Neural cell (in vitro differentiated cells): ENCODE results near the gene AKAP10.

Source experiments
- POLR2AphosphoS5 ChIP-seq: IDR thresholded peaks from 2 replicates; pipeline ENCODE4 v1.6.1; 2012
- RAD21 ChIP-seq: fragments of 450-650 bp; conservative IDR thresholded peaks from 2 replicates; pipeline ENCODE4 v1.6.1; 2014; ENCODE audit warnings: antibody characterized with exemption, mild to moderate bottlenecking, moderate library complexity
- SMC3 ChIP-seq: fragments of 450-650 bp; conservative IDR thresholded peaks from 2 replicates; pipeline ENCODE4 v1.6.1; 2014; ENCODE audit warnings: antibody characterized with exemption, mild to moderate bottlenecking, moderate library complexity; ENCODE audit not compliant: poor library complexity
- TF ChIP-seq, protein P1 (sequence below): fragments of 450-650 bp; IDR thresholded peaks from 2 replicates; pipeline ENCODE4 v1.5.1; 2014; ENCODE audit warnings: antibody characterized with exemption, mild to moderate bottlenecking, moderate library complexity; ENCODE audit not compliant: poor library complexity, severe bottlenecking

GRCh38 chr17:19928299-19928698, 49.3 kb downstream of the AKAP10 start:
- TF ChIP-seq, protein P1, sequence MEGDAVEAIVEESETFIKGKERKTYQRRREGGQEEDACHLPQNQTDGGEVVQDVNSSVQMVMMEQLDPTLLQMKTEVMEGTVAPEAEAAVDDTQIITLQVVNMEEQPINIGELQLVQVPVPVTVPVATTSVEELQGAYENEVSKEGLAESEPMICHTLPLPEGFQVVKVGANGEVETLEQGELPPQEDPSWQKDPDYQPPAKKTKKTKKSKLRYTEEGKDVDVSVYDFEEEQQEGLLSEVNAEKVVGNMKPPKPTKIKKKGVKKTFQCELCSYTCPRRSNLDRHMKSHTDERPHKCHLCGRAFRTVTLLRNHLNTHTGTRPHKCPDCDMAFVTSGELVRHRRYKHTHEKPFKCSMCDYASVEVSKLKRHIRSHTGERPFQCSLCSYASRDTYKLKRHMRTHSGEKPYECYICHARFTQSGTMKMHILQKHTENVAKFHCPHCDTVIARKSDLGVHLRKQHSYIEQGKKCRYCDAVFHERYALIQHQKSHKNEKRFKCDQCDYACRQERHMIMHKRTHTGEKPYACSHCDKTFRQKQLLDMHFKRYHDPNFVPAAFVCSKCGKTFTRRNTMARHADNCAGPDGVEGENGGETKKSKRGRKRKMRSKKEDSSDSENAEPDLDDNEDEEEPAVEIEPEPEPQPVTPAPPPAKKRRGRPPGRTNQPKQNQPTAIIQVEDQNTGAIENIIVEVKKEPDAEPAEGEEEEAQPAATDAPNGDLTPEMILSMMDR, result no peak
- TF ChIP-seq SMC3 (no peak), POLR2AphosphoS5 (no peak), RAD21 (no peak)
